ENCODE results near the gene RCAN2. TPM values are rescaled to one million over a fixed set of nuclear protein-coding genes. Genes with fewer than 3 reads are reported as not detected.

Gene RCAN2
- total RNA-seq, 1 donor from 2014 or later: 17.0 TPM

GRCh38 chr6:46210294-46210693, 281.0 kb downstream of the RCAN2 start:
- Mint-ChIP-seq H3K4me1 (ENCODE audit: unreplicated experiment) (no peaks in the 10 kb centered on the region), H3K27ac (ENCODE audit: unreplicated experiment) (no peak overlapping the region), H3K9me3 (ENCODE audit: unreplicated experiment) (no peaks in the 10 kb centered on the region), H3K4me3 (ENCODE audit: unreplicated experiment) (no peak overlapping the region), H3K36me3 (ENCODE audit: low read depth, unreplicated experiment) (no peaks in the 10 kb centered on the region), H3K27me3 (ENCODE audit: unreplicated experiment) (no peaks in the 10 kb centered on the region)
- no peak for TF ChIP-seq CTCF (IDR thresholded peaks at IDR 0.05; ENCODE audit: unreplicated experiment)
- no peak for DNase-seq (ENCODE audit: low spot score)

GRCh38 chr6:46208303-46208702, 282.9 kb downstream of the RCAN2 start:
- H3K27ac Mint-ChIP-seq (ENCODE audit: unreplicated experiment): no peak overlapping the region
- H3K27me3 Mint-ChIP-seq (ENCODE audit: unreplicated experiment): no peaks in the 10 kb centered on the region
- no peak for DNase-seq (ENCODE audit: low spot score)
- H3K4me3 Mint-ChIP-seq (ENCODE audit: unreplicated experiment): no peak overlapping the region
- no peak for TF ChIP-seq CTCF (IDR thresholded peaks at IDR 0.05; ENCODE audit: unreplicated experiment)
- no peaks in the 10 kb centered on the region for H3K36me3 Mint-ChIP-seq (ENCODE audit: low read depth, unreplicated experiment)
- H3K4me1 Mint-ChIP-seq (ENCODE audit: unreplicated experiment): no peaks in the 10 kb centered on the region
- H3K9me3 Mint-ChIP-seq (ENCODE audit: unreplicated experiment): no peaks in the 10 kb centered on the region

DNA sequence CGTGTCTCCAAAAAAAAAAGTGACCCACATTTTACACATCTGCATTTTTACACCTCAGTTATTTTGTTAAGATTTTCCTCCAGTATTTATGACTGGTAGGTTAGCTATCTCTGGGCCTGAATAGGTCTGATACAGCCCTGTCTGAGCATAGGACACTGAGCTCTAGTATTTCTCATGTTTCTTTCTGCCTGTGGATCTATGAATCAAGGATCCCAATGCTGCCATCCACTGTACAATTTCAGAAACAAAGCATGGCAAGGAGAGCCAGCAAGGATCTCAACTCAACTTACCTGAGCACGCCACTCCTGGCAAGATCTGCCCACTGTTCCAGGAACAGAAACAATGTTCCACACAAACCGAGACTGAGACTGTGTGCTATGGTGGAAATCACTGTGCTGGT, 284.1 kb downstream of the RCAN2 start:
- Mint-ChIP-seq H3K4me1 (ENCODE audit: unreplicated experiment) (no peaks in the 10 kb centered on the region), H3K27me3 (ENCODE audit: unreplicated experiment) (no peaks in the 10 kb centered on the region), H3K9me3 (ENCODE audit: unreplicated experiment) (no peaks in the 10 kb centered on the region), H3K27ac (ENCODE audit: unreplicated experiment) (no peak overlapping the region), H3K4me3 (ENCODE audit: unreplicated experiment) (no peak overlapping the region), H3K36me3 (ENCODE audit: low read depth, unreplicated experiment) (no peaks in the 10 kb centered on the region)
- TF ChIP-seq CTCF (IDR thresholded peaks at IDR 0.05; ENCODE audit: unreplicated experiment): no peak
- DNase-seq (ENCODE audit: low spot score): no peak

GRCh38 chr6:46204880-46205650, 286.2 kb downstream of the RCAN2 start:
- H3K27me3 Mint-ChIP-seq (ENCODE audit: unreplicated experiment): no peaks in the 10 kb centered on the region
- no peaks in the 10 kb centered on the region for H3K36me3 Mint-ChIP-seq (ENCODE audit: low read depth, unreplicated experiment)
- H3K27ac Mint-ChIP-seq (ENCODE audit: unreplicated experiment): no peak overlapping the region
- no peak for DNase-seq (ENCODE audit: low spot score)
- no peaks in the 10 kb centered on the region for H3K9me3 Mint-ChIP-seq (ENCODE audit: unreplicated experiment)
- no peak overlapping the region for H3K4me3 Mint-ChIP-seq (ENCODE audit: unreplicated experiment)
- H3K4me1 Mint-ChIP-seq (ENCODE audit: unreplicated experiment): no peaks in the 10 kb centered on the region
- TF ChIP-seq CTCF (IDR thresholded peaks at IDR 0.05; ENCODE audit: unreplicated experiment): no peak

- Mint-ChIP-seq H3K9me3 (ENCODE audit: unreplicated experiment) (no peaks in the 10 kb centered on the region), H3K4me1 (ENCODE audit: unreplicated experiment) (peaks cover 3% of the 10 kb centered on the region), H3K27me3 (ENCODE audit: unreplicated experiment) (no peaks in the 10 kb centered on the region), H3K27ac (ENCODE audit: unreplicated experiment) (no peak overlapping the region), H3K36me3 (ENCODE audit: low read depth, unreplicated experiment) (no peaks in the 10 kb centered on the region), H3K4me3 (ENCODE audit: unreplicated experiment) (no peak overlapping the region)
- DNase-seq (ENCODE audit: low spot score): no peak
- no peak for TF ChIP-seq CTCF (IDR thresholded peaks at IDR 0.05; ENCODE audit: unreplicated experiment)
These were observed 287.7 kb downstream of the RCAN2 start for GRCh38 chr6:46203391-46204177.
